ENCODE measurements around the gene CRYGN. TPM values are rescaled to one million over a fixed set of nuclear protein-coding genes. Genes with fewer than 3 reads are reported as not detected.
A peak's percentile ranks its signal among the peaks of the same experiment; 100 is the strongest.

The CRYGN gene
- polyA plus RNA-seq, 3 donors = not detected

GRCh38 chr7:151387161-151388006, 52.6 kb downstream of the CRYGN start:
- no peaks in the 10 kb centered on the region for H3K36me3 ChIP-seq (replicated peaks in 1 of 2; ENCODE audit: control insufficient read depth in 1 of 2, insufficient read depth in 2 of 2, low read length in 2 of 2)
- H3K9me3 ChIP-seq (replicated peaks in 1 of 2; ENCODE audit: control insufficient read depth in 1 of 2, insufficient read depth in 1 of 2, low read length in 2 of 2) = peaks cover 0 to 3% of the 10 kb centered on the region in 2 donors
- Mint-ChIP-seq H3K27ac (no peak overlapping the region), H3K4me3 (peak overlapping the region in 1 of 2 donors; percentile 35), H3K27me3 (ENCODE audit: low read depth in 3 of 3) (peaks cover 35 to 54% (median 46%) of the 10 kb centered on the region in 3 donors), H3K4me1 (peaks cover 14% of the 10 kb centered on the region), H3K9me3 (peaks cover 0 to 8% (median 1%) of the 10 kb centered on the region in 7 donors), H3K36me3 (no peaks in the 10 kb centered on the region)
- peaks cover 5 to 23% of the 10 kb centered on the region in 2 donors for H3K27me3 ChIP-seq (ENCODE audit: control insufficient read depth in 2 of 2, insufficient read depth in 2 of 2, low read length in 2 of 2)
- H3K27ac ChIP-seq (ENCODE audit: low read depth in 1 of 2, low read length in 2 of 2) = no peak overlapping the region
- no peaks in the 10 kb centered on the region for H4K20me1 ChIP-seq (ENCODE audit: insufficient read depth, low read length)
- H3K4me1 ChIP-seq (ENCODE audit: control insufficient read depth in 1 of 2, insufficient read depth in 2 of 2, low read length in 2 of 2) = peaks cover 12 to 14% of the 10 kb centered on the region in 2 donors
- H3K4me2 ChIP-seq (replicated peaks; ENCODE audit: extremely low read depth, low read length, poor library complexity, severe bottlenecking) = no peak overlapping the region
- WGBS (ENCODE audit: insufficient coverage) = 95% methylated on average over 24 of the region's 24 CpGs
- H3K9ac ChIP-seq (ENCODE audit: insufficient read depth, low read length, poor library complexity, severe bottlenecking) = no peak overlapping the region
- TF ChIP-seq, protein P1, sequence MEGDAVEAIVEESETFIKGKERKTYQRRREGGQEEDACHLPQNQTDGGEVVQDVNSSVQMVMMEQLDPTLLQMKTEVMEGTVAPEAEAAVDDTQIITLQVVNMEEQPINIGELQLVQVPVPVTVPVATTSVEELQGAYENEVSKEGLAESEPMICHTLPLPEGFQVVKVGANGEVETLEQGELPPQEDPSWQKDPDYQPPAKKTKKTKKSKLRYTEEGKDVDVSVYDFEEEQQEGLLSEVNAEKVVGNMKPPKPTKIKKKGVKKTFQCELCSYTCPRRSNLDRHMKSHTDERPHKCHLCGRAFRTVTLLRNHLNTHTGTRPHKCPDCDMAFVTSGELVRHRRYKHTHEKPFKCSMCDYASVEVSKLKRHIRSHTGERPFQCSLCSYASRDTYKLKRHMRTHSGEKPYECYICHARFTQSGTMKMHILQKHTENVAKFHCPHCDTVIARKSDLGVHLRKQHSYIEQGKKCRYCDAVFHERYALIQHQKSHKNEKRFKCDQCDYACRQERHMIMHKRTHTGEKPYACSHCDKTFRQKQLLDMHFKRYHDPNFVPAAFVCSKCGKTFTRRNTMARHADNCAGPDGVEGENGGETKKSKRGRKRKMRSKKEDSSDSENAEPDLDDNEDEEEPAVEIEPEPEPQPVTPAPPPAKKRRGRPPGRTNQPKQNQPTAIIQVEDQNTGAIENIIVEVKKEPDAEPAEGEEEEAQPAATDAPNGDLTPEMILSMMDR (IDR thresholded peaks at IDR 0.05) = no peak
- H3K4me3 ChIP-seq (replicated peaks in 1 of 3; ENCODE audit: low read depth in 2 of 3, low read length in 3 of 3) = no peak overlapping the region
- no peak for DNase-seq
- H2AFZ ChIP-seq (ENCODE audit: insufficient read depth, low read depth, low read length, poor library complexity, severe bottlenecking) = no peak overlapping the region
- intact Hi-C loops (cut with micrococcal nuclease) = no loop called here
- no peaks in the 10 kb centered on the region for H3K79me2 ChIP-seq (ENCODE audit: insufficient read depth, low read length)

DNA sequence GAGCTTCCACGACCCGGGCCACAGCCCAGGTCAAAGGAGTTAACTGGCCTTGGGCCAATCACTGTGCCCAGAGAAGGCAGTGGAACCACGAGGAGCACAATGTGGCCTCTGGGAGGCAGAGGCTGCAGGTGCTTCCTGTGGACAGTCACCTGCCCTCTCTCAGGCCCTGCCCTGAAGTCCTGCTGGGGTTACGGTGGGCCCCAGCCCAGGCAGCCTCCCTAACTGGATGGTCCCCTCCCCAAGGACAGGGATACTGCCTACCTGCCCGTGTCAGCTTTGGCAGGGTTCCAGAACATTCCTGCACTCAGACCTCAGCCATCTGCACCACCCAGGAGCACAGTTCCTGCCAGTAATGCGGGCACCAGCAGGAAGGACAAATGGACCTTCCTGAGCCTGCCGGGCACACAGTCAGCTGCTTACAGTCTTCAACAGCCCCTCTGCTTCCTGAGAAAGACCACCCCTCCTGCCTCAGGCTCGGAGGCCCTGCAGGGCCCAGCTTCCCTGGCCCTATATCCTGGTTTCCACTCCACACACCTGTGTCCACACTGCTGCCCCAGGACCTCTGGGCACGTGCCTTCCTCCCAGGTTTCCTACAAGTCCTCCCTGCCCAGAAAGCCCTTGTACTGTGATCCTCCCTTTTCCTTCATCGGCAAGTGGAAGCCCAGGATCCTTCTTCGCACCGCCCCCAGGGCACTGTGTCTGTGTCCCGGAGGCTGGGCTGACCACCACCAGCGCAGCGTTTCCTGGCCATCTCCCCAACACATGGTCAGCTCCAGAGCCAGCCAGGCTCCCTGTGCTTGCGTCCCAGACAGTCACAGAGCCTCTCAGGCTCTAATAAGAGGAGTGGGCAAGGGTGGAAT, 53.4 kb downstream of the CRYGN start:
- Histone ChIP-seq H4K20me1 (ENCODE audit: insufficient read depth, low read length) (no peaks in the 10 kb centered on the region), H3K27me3 (ENCODE audit: control insufficient read depth in 2 of 2, insufficient read depth in 2 of 2, low read length in 2 of 2) (peaks cover 12 to 31% of the 10 kb centered on the region in 2 donors), H2AFZ (ENCODE audit: insufficient read depth, low read depth, low read length, poor library complexity, severe bottlenecking) (no peak overlapping the region), H3K4me2 (replicated peaks; ENCODE audit: extremely low read depth, low read length, poor library complexity, severe bottlenecking) (no peak overlapping the region), H3K4me1 (ENCODE audit: control insufficient read depth in 1 of 2, insufficient read depth in 2 of 2, low read length in 2 of 2) (peaks cover 18 to 22% of the 10 kb centered on the region in 2 donors), H3K9me3 (replicated peaks in 1 of 2; ENCODE audit: control insufficient read depth in 1 of 2, insufficient read depth in 1 of 2, low read length in 2 of 2) (peaks cover 0 to 9% of the 10 kb centered on the region in 2 donors), H3K79me2 (ENCODE audit: insufficient read depth, low read length) (no peaks in the 10 kb centered on the region), H3K4me3 (replicated peaks in 1 of 3; ENCODE audit: low read depth in 2 of 3, low read length in 3 of 3) (no peak overlapping the region), H3K27ac (ENCODE audit: low read depth in 1 of 2, low read length in 2 of 2) (no peak overlapping the region), H3K36me3 (replicated peaks in 1 of 2; ENCODE audit: control insufficient read depth in 1 of 2, insufficient read depth in 2 of 2, low read length in 2 of 2) (no peaks in the 10 kb centered on the region), H3K9ac (ENCODE audit: insufficient read depth, low read length, poor library complexity, severe bottlenecking) (no peak overlapping the region)
- Mint-ChIP-seq H3K4me3 (no peak overlapping the region), H3K27ac (no peak overlapping the region), H3K9me3 (peaks cover 0 to 15% (median 3%) of the 10 kb centered on the region in 7 donors), H3K27me3 (ENCODE audit: low read depth in 3 of 3) (peaks cover 42 to 58% (median 51%) of the 10 kb centered on the region in 3 donors), H3K4me1 (peaks cover 18% of the 10 kb centered on the region), H3K36me3 (no peaks in the 10 kb centered on the region)
- 70% methylated on average over 10 of the region's 16 CpGs for whole genome bisulfite sequencing (ENCODE audit: insufficient coverage)
- no peak for DNase-seq
- intact Hi-C loops (cut with micrococcal nuclease) = no loop called here
- TF ChIP-seq, protein P1 (IDR thresholded peaks at IDR 0.05) = no peak
